SK-N-SH (cell line): ENCODE measurements around the gene WNK1.
A peak's percentile ranks its signal among the peaks of the same experiment; 100 is the strongest.

Source experiments
- CTCF ChIP-seq: fragments of 200-600 bp; sonication (generic); IDR thresholded peaks from 2 replicates; pipeline ENCODE4 v1.6.1; 2017; ENCODE audit warnings: antibody characterized with exemption, mild to moderate bottlenecking, moderate library complexity
- EP300 ChIP-seq, 2 experiments: IDR thresholded peaks; 2 replicates each; pipeline versions ENCODE4 v1.4.0 to v1.6.1; 2012; ENCODE audit warnings: borderline replicate concordance in 1 of 2, low read depth in 1 of 2, low read length in 1 of 2
- FOXM1 ChIP-seq: IDR thresholded peaks from 2 replicates; pipeline ENCODE4 v1.4.0; 2012; ENCODE audit warnings: low read depth, mild to moderate bottlenecking
- GABPA ChIP-seq: IDR thresholded peaks from 2 replicates; pipeline ENCODE4 v1.4.0; 2012; ENCODE audit warnings: low read depth, mild to moderate bottlenecking
- JUND ChIP-seq: IDR thresholded peaks from 2 replicates; pipeline ENCODE4 v1.4.0; 2012
- MAX ChIP-seq: IDR thresholded peaks from 2 replicates; pipeline ENCODE4 v1.4.0; 2012; ENCODE audit warnings: low read depth
- POLR2AphosphoS5 ChIP-seq: IDR thresholded peaks from 2 replicates; pipeline ENCODE4 v1.6.1; 2012; ENCODE audit warnings: low read depth, low read length
- RAD21 ChIP-seq: IDR thresholded peaks from 2 replicates; pipeline ENCODE4 v1.6.1; 2012; ENCODE audit warnings: mild to moderate bottlenecking, low read length
- REST ChIP-seq: IDR thresholded peaks from 2 replicates; pipeline ENCODE4 v1.6.1; 2012; ENCODE audit warnings: mild to moderate bottlenecking, low read depth, low read length, moderate library complexity
- RFX5 ChIP-seq: IDR thresholded peaks from 2 replicates; pipeline ENCODE4 v1.6.1; 2012; ENCODE audit warnings: mild to moderate bottlenecking, improper control_type of control experiment, low read length
- USF2 ChIP-seq: fragments of 150-350 bp; IDR thresholded peaks from 2 replicates; pipeline ENCODE4 v1.6.1; 2017; ENCODE audit warnings: antibody characterized with exemption, low read length, low read depth, borderline replicate concordance

GRCh38 chr12:752695-753610, 574 bp downstream of the WNK1 start:
- no peak for TF ChIP-seq RAD21
- TF ChIP-seq CTCF = peak; percentile 16; the same call in 1 of the 2 replicates
- TF ChIP-seq USF2 = no peak
- no peak for TF ChIP-seq GABPA
- TF ChIP-seq POLR2AphosphoS5 = no peak
- TF ChIP-seq JUND = no peak
- TF ChIP-seq REST = no peak
- no peak for TF ChIP-seq EP300 (IDR thresholded peaks at IDR 0.05; ENCODE audit: borderline replicate concordance in 1 of 2, low read depth in 1 of 2, low read length in 1 of 2)
- no peak for TF ChIP-seq FOXM1
- TF ChIP-seq RFX5 = no peak
- TF ChIP-seq MAX = no peak
